GM21526 (cell line): ENCODE data around the gene FANCE.

ENCODE experiments used
- ATAC-seq: cut with Tn5 transposase; IDR thresholded peaks from one replicate; pipeline ENCODE4 v1.9.1; 2021; ENCODE audit warnings: moderate library complexity; ENCODE audit not compliant: unreplicated experiment, low FRiP score

The FANCE gene

DNA sequence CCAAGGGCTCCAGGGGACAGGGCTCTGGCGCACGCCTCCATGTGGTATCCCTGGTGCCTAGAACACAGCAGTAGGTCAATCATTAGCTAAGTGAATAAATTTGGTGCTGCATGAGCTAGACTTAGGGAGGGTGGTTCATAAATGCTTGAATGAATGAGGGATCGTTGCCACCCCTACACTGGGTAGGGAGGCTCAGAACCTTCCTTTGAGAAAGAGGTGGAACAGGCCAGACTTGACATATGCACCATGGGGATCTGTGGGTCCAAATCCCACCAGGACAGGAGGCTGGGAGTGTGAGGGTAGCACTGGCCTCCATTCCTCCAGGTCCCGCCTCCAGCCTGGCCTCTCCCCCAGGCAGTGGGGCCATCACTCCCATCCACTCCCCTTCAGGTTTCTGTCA lies 30.9 kb downstream of the FANCE start:
- no peak for ATAC-seq

DNA sequence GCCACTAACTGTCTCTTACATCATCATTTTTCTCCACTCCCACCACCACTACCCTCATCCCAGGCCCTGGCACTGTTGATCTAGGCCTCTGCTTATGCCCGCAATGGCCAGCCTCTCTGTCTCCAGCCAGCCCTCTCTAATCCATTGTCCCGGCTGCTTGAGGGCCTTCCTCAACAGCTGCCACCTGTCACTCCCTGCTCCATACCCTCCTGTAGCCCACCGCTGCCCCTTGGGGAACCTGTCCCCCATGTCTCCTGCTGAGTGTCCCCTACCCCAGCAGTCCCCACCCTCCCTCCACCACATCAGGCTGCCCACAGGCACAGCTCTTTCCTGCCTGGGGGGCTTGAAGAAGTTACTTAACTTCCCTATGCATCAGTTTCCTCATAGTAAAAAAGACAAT lies 31.4 kb downstream of the FANCE start:
- no peak for ATAC-seq

GRCh38 chr6:35483893-35484645 lies 31.9 kb downstream of the FANCE start:
- ATAC-seq = no peak

DNA sequence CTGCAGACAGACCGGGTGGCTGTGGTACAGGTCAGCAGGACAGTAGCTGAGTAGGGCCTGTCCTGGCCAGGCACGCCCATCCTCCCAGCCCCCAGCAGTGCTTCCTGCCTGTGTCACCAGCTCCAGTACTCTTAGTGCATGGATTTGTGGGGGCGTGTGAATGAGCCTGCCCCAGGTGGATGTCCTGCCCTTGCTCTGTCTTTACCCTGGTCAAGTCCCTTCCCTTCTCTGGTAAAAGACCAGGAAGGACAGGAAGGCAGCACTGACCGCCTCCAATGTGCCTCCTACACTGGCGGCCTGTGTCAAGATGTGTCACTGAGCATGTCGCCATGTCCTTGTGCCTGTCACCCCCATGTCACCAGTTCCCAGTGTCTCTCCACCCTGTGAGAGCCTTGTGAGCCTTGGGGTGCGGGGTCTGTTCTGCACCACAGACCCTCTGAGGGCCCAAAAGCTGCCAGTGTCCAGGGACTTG lies 32.8 kb downstream of the FANCE start:
- ATAC-seq = no peak

DNA sequence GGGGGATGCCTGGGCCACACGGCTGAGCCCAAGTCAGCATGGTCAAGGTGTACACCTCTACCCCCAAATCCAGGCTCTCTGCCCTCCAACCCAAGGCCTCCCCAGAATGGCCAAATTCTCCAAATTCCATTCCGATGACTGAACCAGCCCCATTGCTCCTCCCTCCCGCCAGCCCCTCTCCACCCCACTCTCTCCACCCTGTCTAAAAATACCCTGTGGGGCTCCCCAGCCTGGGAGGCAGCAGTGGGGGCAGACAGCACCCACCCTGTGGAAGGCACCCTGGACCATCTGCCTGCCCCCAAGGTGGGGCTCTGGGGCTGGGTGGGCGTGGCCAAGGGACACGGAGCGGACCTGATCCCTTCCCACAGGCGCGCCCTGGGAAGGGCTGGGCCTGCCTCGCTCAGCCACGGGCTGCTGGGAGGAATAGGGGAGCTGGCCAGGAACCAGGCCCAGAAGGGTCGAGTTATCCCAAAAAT lies 33.3 kb downstream of the FANCE start:
- ATAC-seq = no peak

DNA sequence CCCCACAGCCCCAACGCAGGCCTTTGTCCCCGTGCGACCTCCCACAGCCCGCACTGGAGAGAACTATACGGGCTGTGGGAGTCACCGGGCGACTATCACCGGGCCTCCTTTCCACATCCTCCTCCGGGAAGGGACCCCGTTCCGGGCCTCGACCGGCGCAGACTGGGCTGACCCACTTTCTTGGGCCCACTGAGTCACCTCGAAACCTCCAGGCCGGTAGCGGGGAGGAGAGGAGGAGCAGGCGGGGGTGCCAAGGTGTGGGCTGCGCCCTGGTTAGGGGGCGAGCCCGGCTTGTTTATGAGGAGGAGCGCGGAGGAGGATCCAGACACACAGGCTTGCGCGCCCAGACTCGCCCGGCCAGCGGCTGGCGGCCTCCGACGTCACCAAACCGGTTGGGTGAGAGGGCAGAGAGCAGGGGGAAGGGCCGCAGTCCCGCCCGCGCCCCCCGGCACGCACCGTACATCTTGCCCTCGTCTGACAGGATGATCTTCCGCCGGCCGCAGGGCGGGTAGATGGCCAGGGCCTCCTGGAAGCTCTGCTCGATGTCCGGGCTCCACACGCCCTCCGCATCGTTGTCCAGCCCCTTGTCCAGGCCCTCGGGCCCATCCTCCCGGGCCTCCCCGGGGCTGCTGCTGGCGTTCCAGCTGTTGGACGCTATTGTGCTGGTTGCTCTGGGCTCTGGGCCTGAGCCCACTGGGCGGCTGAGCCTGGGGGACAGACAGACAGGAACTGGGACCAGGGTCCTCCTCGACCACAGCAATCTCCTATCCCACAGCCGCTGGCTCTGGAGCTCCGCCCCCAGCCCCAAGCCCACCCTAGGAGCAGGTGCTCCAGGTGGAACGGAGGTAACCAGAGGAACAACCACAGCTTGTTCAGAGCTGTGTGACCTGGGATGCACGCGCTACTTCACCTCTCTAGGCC lies 34.1 kb downstream of the FANCE start:
- no peak for ATAC-seq

- no peak for ATAC-seq
Measured at GRCh38 chr6:35487658-35488516, 35.7 kb downstream of the FANCE start.

GRCh38 chr6:35488517-35488862 lies 36.4 kb downstream of the FANCE start:
- ATAC-seq = no peak

GRCh38 chr6:35489066-35489465 lies 36.9 kb downstream of the FANCE start:
- no peak for ATAC-seq

GRCh38 chr6:35489995-35490791 lies 38.1 kb downstream of the FANCE start:
- ATAC-seq = no peak

DNA sequence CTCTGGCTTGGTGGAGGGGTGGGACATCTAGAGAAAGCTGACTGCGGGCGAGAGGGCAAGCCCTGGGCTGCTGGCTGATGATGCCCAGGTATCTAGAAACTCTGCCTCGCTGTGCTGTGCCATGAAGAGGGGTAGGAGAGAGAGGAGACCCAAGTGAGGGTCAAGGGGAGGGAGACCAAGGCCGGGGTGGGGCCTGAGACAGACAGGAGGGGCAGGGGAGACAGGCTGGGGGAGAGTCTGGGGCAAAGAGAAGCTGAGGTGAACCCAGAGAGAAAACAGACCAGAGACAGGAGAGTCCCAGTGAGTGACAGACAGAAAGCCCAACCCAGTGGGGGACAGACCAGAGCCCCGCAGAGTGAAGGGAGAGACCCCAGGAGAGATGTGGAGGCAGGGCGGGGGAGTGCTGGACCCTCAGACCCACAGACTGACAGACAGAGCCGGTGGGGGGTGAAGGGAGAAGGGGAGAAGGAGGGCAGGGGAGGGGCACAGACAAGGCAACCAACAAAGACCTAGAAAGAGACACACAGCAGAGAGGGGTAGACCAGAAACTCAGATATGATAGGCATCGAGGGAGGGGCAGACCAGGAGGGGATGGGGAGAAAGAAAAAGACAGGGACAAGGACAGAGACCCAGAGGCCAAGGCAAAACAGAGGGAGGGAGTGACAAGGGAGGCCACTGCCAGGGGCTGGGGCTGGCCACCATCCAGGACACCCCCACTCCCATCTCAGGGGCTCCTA lies 38.9 kb downstream of the FANCE start:
- ATAC-seq = no peak

DNA sequence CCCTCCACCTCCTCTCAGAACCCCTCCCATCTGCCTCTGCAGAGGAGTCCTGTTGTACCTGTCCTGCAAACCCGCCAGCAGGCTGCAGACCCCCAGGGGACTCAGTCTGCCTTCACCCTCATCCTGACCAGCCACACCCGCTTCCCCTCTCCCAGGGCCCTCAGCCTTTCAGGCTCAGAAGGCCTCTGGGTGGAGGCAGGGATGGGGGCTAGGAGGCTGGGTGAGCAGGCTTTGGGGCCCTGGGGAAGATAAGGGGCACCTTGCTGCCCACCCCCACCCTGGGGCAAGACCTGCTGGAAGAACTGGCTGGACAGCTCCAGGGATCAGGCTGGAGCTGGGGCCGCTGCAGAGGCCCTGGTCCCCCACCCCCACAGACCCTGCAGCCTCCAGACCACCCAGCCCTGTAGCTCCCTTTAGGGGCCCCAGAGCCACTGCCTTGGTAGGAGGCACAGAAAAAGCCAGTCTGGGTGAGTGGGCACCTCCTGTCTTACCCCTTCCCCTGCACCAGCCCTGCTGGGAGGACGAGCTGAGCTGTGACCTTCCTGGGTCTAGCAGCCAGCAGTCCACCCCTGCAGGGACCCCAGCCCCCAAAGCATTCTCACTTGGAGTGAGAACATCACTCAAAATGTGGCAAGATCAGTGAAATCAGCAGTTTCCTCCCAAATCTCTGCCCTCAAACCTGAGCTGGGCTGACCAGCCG lies 39.6 kb downstream of the FANCE start:
- no peak for ATAC-seq

GRCh38 chr6:35492258-35492973 lies 40.3 kb downstream of the FANCE start:
- no peak for ATAC-seq

DNA sequence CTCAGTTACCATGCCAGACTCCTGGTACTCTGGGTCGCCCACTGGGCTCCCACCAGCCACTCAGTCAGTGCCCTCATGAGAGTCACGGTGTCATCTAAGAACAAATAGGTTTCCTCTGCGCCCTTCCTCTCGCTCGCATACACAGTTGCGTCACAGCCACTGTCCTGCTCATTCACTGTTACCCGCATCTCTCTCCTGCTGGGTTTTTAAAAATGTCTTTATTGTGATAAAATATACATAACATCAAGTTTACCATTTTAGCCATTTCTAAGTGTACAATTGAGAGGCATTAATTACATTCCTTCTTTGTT lies 40.8 kb downstream of the FANCE start:
- ATAC-seq = no peak

GRCh38 chr6:35493307-35493983 lies 41.3 kb downstream of the FANCE start:
- ATAC-seq = no peak

GRCh38 chr6:35494161-35494563 lies 42.0 kb downstream of the FANCE start:
- ATAC-seq = no peak

DNA sequence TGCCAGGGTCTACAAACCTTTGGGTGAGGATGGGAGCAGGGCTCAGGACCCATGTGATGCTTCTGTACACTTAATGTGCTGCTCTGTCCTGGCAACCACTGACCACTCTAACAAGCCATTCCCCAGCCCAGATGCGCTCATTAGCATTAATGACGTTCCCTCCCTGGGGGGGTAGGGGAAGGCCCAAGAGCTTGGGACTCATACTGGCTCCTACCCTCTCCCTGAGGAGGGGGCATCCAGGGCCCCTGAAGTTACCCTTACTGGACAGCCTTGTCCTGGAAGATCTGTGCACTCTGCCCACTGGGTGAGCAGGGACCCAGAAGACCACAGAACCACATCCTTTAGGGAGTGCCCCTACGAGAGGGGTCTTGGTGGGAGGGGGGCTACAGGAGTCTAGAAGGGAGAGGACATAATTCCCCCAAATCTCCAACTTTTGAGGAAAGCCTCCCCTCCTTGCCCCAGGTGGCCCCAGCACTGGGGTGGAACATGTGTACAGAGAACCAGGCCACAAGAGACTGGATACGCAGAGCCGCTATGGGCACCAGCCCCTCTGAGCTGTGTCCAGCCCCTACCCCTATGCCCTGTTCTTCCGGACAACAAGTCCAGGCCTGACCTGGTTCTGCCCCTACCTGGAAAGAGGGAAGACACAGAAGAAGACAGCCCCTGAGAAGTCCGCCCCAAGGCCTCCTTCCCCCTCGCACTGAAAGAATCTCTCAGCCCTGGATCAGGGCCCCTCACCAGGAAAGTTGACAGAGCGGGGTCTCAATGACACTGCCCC lies 43.3 kb downstream of the FANCE start:
- ATAC-seq = no peak
